ENCODE results near the gene UNC5A. TPM values are rescaled to one million over a fixed set of nuclear protein-coding genes. Genes with fewer than 3 reads are reported as not detected.

Gene UNC5A
- total and polyA plus RNA-seq, 12 donors, result 0.01 to 0.35 (median 0.08) TPM; not detected in 7

DNA sequence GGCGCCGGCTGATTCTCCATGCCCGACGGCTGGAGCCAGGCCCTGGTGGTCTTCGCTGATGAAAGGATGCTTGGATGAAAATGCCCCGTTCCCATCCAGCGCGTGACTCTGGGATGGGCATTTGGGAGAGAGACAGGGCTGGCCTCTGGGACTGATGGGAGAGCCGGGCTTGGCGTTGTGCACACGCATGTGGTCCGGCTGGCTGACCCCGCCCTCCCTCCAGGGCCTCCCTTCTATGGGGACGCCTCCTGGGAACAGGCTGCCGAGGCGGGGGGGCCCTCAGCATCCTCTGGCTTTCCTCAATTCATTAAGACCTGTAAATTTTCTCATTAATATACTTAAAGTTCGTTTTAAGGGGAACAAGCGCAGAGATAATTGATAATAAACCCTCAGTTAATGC is 36.8 kb downstream of the UNC5A start:
- ATAC-seq, result no peak
- H3K4me1 ChIP-seq, result no peaks in the 10 kb centered on the region

DNA sequence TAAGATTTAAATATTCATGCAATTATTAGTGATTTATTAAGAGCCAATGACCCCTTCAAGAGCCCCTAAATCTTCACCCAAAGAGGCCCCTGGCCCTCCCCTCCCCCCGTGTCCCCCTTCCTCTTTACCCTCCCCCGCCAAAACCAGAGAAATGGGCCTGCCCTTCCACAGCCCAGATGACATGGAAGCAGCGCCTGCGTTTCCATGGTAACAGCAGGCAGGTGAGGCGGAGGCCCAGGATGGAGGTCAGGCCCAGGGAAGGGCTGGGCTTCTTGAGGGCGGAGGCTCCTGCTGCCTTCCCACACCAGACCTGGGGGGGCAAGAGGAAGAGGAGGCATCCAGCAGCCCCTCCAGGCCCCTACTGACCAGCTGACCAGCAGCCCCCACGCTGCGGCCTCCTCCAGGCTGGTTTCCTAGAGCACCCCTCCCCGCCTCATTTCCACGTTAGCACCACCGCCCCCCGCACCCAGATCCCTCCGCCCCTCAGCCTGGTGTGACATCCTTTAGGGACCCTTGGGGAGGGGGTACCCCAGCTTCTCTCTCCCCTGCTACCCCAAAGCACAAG is 37.4 kb downstream of the UNC5A start:
- no peaks in the 10 kb centered on the region for H3K4me1 ChIP-seq
- DNase-seq, result no peak
- peaks cover 8 to 91% (median 72%) of the 10 kb centered on the region in 7 donors for H3K27me3 ChIP-seq
- H3K9me3 ChIP-seq, result no peaks in the 10 kb centered on the region
- H3K27ac ChIP-seq, result no peak overlapping the region
- 80 to 81% methylated on average over 11 to 13 of the region's 13 CpGs for WGBS, 2 donors
- intact Hi-C loops (cut with DNase I), result no loop called here
- H3K36me3 ChIP-seq, result no peaks in the 10 kb centered on the region
- no peak for TF ChIP-seq CTCF (IDR thresholded peaks at IDR 0.05)
- no peak for ATAC-seq
- H3K4me3 ChIP-seq, result no peak overlapping the region

More for the DNA sequence above, 36.8 kb downstream of the UNC5A start:
- 46 to 57% methylated on average over 18 of the region's 18 CpGs for WGBS, 2 donors
- Histone ChIP-seq H3K27ac (no peak overlapping the region), H3K9me3 (no peaks in the 10 kb centered on the region), H3K4me3 (no peak overlapping the region), H3K36me3 (no peaks in the 10 kb centered on the region), H3K27me3 (peaks cover 8 to 95% (median 77%) of the 10 kb centered on the region in 7 donors)
- DNase-seq, result no peak
- TF ChIP-seq CTCF (IDR thresholded peaks at IDR 0.05), result no peak
- intact Hi-C loops (cut with DNase I), result no loop called here

GRCh38 chr5:176848651-176849050 is 38.3 kb downstream of the UNC5A start:
- intact Hi-C loops (cut with DNase I), result no loop called here
- H3K27me3 ChIP-seq, result peaks cover 8 to 94% (median 69%) of the 10 kb centered on the region in 7 donors
- H3K4me1 ChIP-seq, result no peaks in the 10 kb centered on the region
- no peaks in the 10 kb centered on the region for H3K9me3 ChIP-seq
- H3K36me3 ChIP-seq, result no peaks in the 10 kb centered on the region
- no peak overlapping the region for H3K27ac ChIP-seq
- WGBS, 2 donors, result 85 to 86% methylated on average over 13 of the region's 13 CpGs
- no peak for TF ChIP-seq CTCF (IDR thresholded peaks at IDR 0.05)
- ATAC-seq (no peak), DNase-seq (no peak)
- H3K4me3 ChIP-seq, result no peak overlapping the region

GRCh38 chr5:176849611-176850227 is 39.4 kb downstream of the UNC5A start:
- intact Hi-C loops (cut with DNase I), result no loop called here
- peaks cover 8 to 91% (median 69%) of the 10 kb centered on the region in 7 donors for H3K27me3 ChIP-seq
- no peak overlapping the region for H3K4me3 ChIP-seq
- DNase-seq (no peak), ATAC-seq (no peak)
- no peaks in the 10 kb centered on the region for H3K4me1 ChIP-seq
- no peaks in the 10 kb centered on the region for H3K36me3 ChIP-seq
- 73 to 74% methylated on average over 7 of the region's 7 CpGs for WGBS, 2 donors
- H3K9me3 ChIP-seq, result no peaks in the 10 kb centered on the region
- H3K27ac ChIP-seq, result no peak overlapping the region
- TF ChIP-seq CTCF (IDR thresholded peaks at IDR 0.05), result no peak
